Stimulated activated CD8-positive, alpha-beta memory T cell treated with anti-CD3 and anti-CD28 coated beads, Interleukin-12 subunit alpha, Interleukin-12 subunit beta, amount 100 ng/mL, for 4 hours (primary cell): ENCODE data around the gene LAD1.
A peak's percentile ranks its signal among the peaks of the same experiment; 100 is the strongest.

Experiments
- DNase-seq: peaks from one replicate; pipeline ENCODE4 v3.0.0-alpha.2; 2020; ENCODE audit warnings: low read depth

LAD1 gene

GRCh38 chr1:201419256-201419655 lies 20.1 kb upstream of the LAD1 start:
- no peak for DNase-seq

- DNase-seq: no peak
Measured at GRCh38 chr1:201418461-201418860, 19.3 kb upstream of the LAD1 start.

DNA sequence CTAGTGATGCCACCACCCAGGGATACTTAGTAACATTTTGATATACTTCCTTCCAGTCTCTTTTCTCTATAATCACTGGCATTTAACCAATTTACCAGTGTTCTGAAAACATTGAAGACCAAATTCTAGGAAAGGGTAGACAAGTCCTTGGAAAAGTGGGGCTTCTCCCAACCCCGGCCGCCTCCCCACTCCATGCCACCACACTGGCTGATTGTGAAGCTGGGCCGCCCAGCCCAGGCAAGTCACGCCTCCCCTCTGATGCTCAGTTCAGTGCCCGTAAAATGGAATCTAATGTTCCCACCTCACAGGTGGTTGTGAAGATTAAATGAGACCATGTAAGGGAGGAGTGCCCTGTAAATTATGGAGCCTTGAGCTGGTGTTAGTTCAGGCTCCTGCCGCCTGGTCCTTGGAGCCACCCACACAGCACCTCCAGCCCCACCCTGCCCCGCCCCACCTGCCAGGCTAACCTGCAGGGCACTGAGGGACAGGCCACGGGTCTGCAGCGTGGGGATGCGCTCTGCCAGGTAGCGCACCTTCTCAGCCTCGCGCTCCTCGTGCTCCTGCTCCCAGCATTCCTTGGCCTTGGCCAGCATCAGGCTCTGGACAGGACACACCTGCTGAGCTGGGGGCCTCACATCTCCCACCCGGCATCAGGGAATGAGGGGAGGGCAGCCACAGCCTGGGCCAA lies 15.1 kb upstream of the LAD1 start:
- DNase-seq: no peak

DNA sequence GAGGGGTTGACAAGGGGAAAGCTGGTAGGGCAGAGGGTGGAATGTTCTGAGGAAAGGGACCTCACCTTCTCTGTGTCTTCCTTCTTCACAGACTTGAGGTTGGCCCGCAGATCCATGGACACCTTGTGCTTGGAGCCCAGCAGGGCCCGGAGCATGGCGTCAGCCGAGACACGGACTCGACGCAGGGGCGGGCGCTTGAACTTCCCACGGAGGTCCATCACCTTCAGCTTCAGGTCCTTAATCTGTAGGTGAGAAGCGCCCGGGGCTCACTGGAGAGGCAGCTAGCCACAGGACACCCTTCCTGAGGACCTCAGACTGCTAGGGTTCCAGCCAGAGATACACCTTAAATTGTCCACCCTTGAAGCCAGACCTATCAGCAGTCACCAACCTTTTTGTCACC lies 12.2 kb upstream of the LAD1 start:
- no peak for DNase-seq

DNA sequence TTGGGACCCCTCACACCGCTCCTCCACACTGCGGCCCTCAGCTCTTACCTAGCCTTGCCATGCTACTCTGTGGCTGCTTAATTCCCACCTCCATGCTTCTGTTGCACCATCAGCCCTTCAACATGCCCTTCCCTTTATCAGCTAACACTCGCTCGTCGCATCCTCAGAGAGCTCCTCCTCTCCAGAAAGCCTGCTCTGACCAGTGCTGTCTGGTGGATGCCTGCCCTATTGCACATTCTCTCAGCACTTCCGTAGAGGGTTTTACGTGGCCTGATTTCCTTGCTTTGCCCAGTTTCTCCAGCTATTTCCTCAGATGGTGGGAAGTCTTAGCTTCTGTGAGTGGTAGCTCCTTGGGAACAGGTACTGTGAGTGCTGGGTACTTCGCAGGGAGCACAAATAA lies 10.3 kb upstream of the LAD1 start:
- no peak for DNase-seq

- no peak for DNase-seq
Measured at GRCh38 chr1:201408834-201409200, 9.7 kb upstream of the LAD1 start.

DNA sequence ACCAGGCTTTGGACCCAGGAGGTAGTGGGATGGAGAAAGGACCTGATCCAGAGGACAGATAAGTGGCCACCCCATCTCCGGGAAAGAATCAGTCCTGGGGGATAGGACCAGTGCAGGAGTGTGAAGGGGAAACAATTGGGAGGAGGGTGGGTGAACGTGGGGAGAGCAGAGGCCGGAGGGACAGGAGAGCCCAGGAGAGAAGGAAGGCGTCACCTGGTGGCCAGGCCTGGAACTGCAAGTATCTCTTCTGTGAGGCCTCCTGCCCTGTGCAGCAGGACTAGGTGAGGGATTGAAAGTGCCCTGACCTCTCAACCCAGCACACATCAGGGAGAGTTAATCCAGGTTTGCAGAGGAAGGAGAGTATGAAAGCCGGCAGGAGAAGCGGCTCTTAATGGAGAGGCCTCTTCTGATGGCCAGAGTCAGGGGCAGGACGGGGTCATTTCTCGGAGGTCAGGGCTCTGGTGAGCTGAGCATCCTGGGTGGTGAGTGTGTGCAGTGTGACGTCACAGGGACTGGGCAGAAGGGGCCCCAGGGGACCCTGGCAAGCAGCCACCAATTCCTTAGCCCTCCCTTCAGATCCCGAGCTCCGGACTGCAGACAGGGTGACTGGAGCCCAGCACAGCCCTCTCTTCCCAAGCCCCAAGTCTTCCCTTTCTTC lies 9.2 kb upstream of the LAD1 start:
- DNase-seq: peak; percentile 17

GRCh38 chr1:201406831-201407406 lies 7.8 kb upstream of the LAD1 start:
- no peak for DNase-seq

DNA sequence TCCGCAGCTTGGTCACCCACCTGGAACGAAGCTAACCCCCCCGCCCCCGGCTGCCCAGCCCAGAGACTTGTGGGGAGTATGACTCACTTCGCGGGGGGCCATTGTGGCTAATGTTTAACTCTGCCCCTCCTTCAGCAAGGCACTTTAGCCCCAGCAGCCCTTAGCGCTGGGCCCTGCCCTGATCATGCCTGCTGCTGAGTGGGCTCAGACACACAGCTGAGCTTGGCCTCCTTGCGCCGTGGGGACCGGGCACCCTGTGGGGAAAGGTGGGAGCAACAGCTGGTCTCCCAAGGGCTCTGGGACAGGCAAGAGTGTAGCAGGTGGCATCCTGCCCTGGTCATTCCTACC lies 6.3 kb upstream of the LAD1 start:
- no peak for DNase-seq

DNA sequence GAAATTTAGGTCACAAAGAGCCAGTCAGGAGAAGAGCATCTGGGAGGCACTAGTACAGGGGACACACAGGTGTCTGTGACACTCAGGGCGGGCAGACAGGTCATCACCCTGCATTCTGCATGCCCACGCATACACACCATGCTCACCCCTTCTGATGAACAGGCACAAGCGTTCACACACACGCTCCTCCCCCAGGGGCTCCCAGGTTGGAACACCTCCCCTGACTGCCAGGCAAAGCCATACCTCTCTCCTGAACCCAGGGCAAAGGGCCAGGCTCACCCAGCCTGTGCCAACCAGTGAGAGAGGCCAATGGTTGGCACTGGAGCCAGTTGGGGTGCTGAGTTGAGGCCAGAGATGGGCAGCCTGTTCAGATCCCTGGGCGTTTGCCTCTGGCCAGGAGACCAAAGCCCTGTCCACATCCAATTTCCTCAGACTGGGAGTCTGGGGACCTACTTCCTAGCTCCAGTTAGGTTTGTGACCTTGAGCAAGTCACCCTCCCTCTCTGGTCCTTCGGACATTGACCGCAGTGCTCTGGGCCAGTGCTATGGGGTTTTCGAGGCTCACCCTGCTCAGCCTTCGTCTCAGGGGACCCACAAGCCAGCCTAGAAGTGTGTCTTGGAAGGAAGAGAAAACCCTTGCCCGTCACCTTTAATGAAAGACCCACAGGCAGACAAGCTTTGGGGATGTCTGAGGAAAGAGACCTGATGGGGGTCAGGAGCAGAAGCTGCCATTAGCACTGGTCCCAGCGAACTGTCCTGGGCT lies 5.8 kb upstream of the LAD1 start:
- DNase-seq: no peak

- no peak for DNase-seq
Measured at GRCh38 chr1:201404055-201404454, 4.9 kb upstream of the LAD1 start.

DNA sequence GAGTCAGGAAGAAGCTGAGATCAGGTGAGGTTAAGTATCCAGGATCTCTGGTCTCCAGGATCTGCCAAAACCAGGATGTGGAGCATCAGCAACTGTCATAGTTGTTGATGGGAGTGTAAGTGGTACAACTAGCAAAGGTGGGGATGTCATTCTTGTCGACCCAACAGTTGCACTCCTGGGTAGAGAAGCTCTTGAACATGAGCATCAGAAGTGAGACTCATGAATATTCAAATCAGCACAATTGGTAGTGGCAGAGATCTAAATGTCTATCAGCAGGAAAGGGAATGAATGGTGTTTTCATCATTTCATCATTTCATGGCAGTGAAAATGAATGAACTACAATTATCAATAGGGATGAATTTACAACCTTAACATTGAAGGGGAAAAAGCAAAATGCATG lies 4.2 kb upstream of the LAD1 start:
- DNase-seq: no peak

GRCh38 chr1:201401700-201402099 lies 2.6 kb upstream of the LAD1 start:
- DNase-seq: no peak

GRCh38 chr1:201400852-201401230 lies 1.7 kb upstream of the LAD1 start:
- DNase-seq: no peak

DNA sequence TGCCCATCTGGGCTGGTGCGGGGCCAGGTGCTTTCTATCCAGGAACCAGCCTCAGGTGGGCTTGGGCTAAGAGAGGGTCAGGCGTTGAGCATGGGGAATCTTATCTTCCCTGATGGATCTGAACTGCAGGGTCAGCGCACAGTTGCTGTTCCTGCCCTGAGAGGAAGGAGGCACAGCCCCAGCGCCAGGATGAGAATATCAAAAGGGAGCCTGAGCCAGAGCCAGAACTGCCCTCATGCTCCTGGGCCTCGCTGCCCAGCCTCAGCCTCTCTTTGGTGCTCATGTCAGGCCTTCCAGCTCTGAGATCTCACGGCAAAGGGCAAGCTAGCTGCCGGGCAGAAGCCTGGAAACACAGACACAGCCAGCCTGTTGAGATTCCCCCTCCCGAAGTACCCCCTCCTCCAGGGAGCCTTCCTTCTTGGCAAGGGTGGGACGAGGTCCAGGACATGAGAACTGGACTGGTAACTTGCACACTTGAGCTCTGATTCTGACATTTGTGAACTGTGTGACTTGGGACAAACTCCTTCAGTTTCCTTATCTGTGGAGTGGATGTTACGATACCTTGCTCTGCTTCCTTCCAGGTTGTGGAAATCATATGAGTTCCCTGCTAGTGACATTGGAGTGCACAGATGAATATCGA lies 1.2 kb upstream of the LAD1 start:
- no peak for DNase-seq

DNA sequence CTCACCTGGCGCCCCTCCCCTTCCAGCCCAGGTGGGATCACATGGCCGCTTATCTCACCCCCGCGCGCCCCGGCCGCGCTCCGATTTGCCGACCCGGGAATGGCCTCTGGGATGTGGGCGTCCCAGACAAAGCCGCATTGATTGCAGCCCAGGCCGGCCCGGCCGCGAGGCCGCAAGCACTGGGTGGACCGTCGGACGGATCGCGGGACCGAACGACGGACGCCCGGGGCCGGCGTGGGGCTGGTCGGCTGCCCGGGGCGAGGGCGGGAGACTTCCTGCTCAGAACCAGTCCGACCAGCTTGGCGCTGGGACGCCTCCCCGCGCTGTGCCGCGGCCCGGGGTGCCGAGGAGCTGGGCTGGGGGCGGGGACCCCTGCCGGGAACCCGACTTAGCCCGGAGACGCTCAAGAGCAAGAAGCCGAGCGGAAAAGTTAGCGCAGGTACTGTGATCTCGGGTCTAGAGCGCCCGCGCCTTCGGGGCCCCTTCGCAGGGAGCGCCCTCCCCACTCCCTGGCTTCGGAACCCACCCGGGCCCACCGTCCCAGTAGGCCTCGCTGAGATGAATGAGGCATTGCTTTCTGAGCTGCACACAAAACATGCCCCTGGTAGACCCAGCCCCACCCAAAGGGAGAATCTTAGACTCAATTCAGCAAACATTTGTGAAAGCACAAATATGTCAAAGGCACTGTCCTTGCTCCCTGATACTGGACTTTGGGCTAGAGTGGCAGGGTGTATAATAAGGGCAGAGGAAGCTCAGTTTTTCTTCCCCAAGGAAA lies 415 bp upstream of the LAD1 start:
- no peak for DNase-seq

DNA sequence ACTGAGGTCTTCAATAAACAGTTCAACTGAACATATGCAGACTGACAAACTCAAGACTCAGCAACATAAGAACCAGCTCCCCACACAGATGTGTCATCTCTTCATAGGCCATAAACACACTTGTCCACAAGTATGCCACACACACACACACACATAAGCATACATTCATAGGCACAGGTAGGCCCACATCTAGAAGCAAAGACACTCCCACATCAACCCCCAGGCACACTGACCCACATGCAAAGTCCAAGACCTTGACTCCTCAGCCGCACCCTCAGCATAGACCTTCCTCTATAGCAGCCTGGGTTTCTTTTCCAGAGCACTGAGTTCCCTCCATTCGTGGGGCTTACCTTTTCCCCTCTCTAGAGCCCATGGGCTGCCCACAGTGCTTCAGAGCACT lies 1.4 kb downstream of the LAD1 start:
- DNase-seq: no peak

DNA sequence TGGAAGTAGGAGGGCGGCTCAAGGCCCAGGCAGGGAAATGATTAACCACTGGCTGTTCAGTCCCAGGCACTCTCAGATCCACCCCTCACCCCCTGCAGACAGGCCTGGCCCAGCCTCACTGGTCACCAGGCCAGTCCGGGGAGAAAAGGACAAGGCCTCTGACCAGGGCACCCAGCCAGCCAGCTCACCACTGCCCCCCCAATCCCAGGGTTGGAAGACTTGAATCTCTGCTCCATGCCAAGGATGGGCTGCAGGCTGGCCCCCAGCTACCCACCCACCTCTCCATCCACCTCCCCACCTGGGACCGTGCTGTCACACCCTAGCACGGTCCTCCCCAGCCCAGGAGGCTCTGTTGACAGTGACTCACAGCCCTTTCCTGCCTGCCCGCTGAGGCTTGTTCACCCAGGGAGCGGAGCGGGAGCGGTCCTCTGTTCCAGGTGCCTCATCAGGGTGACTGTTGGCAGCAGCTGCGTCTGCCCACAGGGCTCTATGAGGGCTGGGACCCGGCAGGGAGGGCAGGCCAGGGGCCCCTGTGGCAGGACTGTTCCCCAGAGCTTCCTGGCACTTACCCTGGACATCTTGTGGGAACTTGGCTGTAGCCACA lies 2.2 kb downstream of the LAD1 start:
- DNase-seq: no peak

DNA sequence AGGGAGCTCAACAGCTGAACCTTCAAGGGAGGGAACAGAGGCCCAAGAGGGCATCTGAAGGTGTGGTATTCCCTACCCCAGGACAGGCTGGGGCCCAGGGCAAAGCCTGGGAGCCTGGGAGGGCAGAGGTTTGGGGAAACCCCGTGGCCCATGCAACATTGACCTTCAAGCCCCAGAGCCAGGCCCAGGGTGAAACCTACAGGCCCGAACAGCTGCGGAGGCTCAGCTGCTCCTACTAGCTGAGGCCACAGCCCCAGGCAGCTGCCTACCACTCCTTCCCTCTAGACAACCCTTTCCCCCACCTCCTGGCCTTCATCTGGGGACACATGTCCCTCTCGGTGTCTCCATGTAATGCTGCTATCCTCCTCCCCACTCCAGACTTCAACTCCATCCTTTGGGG lies 3.2 kb downstream of the LAD1 start:
- no peak for DNase-seq

- DNase-seq: no peak
Measured at GRCh38 chr1:201394591-201394990, 4.5 kb downstream of the LAD1 start.

DNA sequence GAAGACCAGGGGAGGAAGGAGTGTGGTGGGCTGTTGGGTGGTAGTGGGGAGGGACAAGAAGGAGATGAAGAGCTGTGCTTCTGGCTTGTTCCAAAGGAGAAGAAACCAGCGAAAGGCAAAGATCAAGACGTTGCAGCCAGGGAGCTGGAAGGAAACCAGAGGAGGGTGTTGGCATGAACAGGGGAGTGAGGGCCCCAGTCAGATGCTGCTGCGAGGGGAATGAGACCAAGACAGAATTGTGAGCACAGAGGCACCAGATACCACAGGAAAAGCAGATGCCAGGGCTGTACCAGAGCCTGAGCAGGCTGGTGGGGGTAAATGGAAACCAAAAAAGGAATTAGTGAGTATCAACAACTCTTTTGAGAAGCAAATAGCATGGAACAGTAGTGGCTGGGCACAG lies 6.0 kb downstream of the LAD1 start:
- DNase-seq: no peak
